Caco-2 (cell line): Measurements from ENCODE around the gene CINP. TPM values are rescaled to one million over a fixed set of nuclear protein-coding genes. Genes with fewer than 3 reads are reported as not detected.

Experiments
- Bru-seq: library from RNA; stranded (reverse); fragments of 400-500 nt; gene quantifications from one replicate; lab custom pipeline; 2021; lab: Mats Ljungman, UMichigan
- BruChase-seq, 2 experiments: library from RNA; stranded (reverse); fragments of 400-500 nt; gene quantifications; one replicate each; lab custom pipeline; 2021; lab: Mats Ljungman, UMichigan
- BruUV-seq: library from RNA; stranded (reverse); fragments of 400-500 nt; replicated peaks from 2 replicates; lab custom pipeline; 2021; lab: Mats Ljungman, UMichigan
- CTCF ChIA-PET: fragments of 300-600 bp; sonication (Branson Sonifier 250); formaldehyde crosslinking; loops from one replicate; lab custom pipeline; 2022; ENCODE audit warnings: antibody characterized with exemption; lab: Charles Lee
- POLR2A ChIA-PET: fragments of 300-600 bp; sonication (Branson Sonifier 250); formaldehyde crosslinking; loops from one replicate; lab custom pipeline; 2022; ENCODE audit warnings: antibody characterized with exemption; lab: Charles Lee
- DNase-seq, 2 experiments: peaks; one replicate each; pipeline versions ENCODE4 v3.0.0 to v3.0.0-alpha.2; 2020 to 2022
- H3K27me3 ChIP-seq: replicated peaks from 2 replicates; pipeline ENCODE4 v1.6.0; 2011; ENCODE audit warnings: low read length; ENCODE audit not compliant: control insufficient read depth, insufficient read depth
- H3K36me3 ChIP-seq: 2 replicates; pipeline ENCODE4 v1.5.1; 2011; ENCODE audit warnings: low read length; ENCODE audit not compliant: control insufficient read depth, insufficient read depth
- H3K4me1 ChIP-seq: fragments of 250-450 bp; sonication (Bioruptor Pico); 2 replicates; pipeline ENCODE4 v1.5.1; 2020; ENCODE audit warnings: mild to moderate bottlenecking
- H3K4me3 ChIP-seq: 2 replicates; pipeline ENCODE4 v1.5.1; 2011; ENCODE audit warnings: low read depth, mild to moderate bottlenecking, control low read depth, low read length
- H3K9me3 ChIP-seq: fragments of 250-450 bp; sonication (Bioruptor Pico); 2 replicates; pipeline ENCODE4 v1.5.1; 2020; ENCODE audit warnings: mild to moderate bottlenecking, moderate library complexity
- H3K27ac Mint-ChIP-seq: one replicate; pipeline ENCODE4 v1.8.0; 2022; ENCODE audit warnings: mixed read lengths; ENCODE audit not compliant: unreplicated experiment
- H3K27me3 Mint-ChIP-seq: one replicate; pipeline ENCODE4 v1.8.0; 2022; ENCODE audit warnings: mixed read lengths; ENCODE audit not compliant: insufficient read depth, unreplicated experiment
- H3K36me3 Mint-ChIP-seq: one replicate; pipeline ENCODE4 v1.8.0; 2022; ENCODE audit warnings: mild to moderate bottlenecking, mixed read lengths; ENCODE audit not compliant: insufficient read depth, unreplicated experiment
- H3K4me1 Mint-ChIP-seq: one replicate; pipeline ENCODE4 v1.8.0; 2022; ENCODE audit warnings: low read depth, mixed read lengths; ENCODE audit not compliant: unreplicated experiment
- H3K4me3 Mint-ChIP-seq: one replicate; pipeline ENCODE4 v1.8.0; 2022; ENCODE audit warnings: mild to moderate bottlenecking, moderate library complexity, mixed read lengths; ENCODE audit not compliant: unreplicated experiment
- H3K9me3 Mint-ChIP-seq: one replicate; pipeline ENCODE4 v1.8.0; 2022; ENCODE audit warnings: mixed read lengths; ENCODE audit not compliant: unreplicated experiment
- CTCF ChIP-seq, 2 experiments: fragments of 200-600 bp in 1 of 2; IDR thresholded peaks; 1 replicate in 1 of 2; 2 replicates in 1 of 2; pipeline versions ENCODE4 v1.5.1 to v1.8.0; 2011 to 2022; ENCODE audit warnings: antibody characterized with exemption in 1 of 2, control low read depth in 1 of 2, inconsistent platforms in 1 of 2, low read depth in 1 of 2, low read length in 1 of 2, mild to moderate bottlenecking in 1 of 2, moderate library complexity in 1 of 2; ENCODE audit not compliant: insufficient read depth in 1 of 2, severe bottlenecking in 1 of 2, unreplicated experiment in 1 of 2
- intact Hi-C: fragments of 100-400 bp; cut with micrococcal nuclease; formaldehyde crosslinking; loops from one replicate; pipeline ENCODE4 v1.10.0; 2022; ENCODE audit not compliant: unreplicated experiment
- long read RNA-seq: library from polyadenylated mRNA; stranded (forward); transcript quantifications from one replicate; pipeline ENCODE4 v2.0.0, GENCODE V29; 2022
- total RNA-seq: library from RNA; stranded (reverse); gene quantifications from 2 replicates; pipeline ENCODE4 v1.2.3, GENCODE V29; 2022

CINP gene
- total RNA-seq (38.9 and 41.5 TPM in 2 replicates), Bru-seq, nascent RNA (percentile 63 among the genes with signal in this experiment), BruChase-seq, experiment 1, labeled RNA remaining after a 2-hour chase (percentile 60 among the genes with signal in this experiment), BruChase-seq, experiment 2, labeled RNA remaining after a 6-hour chase (percentile 67 among the genes with signal in this experiment)
- long read RNA-seq, full-length matches to known transcripts, result 42 of 50 reads
- long read RNA-seq, partial matches to known transcripts, result 3 of 50 reads
- long read RNA-seq, other reads (novel, unspliced or antisense), result 5 of 50 reads

- Mint-ChIP-seq H3K27me3 (no peaks in the 10 kb centered on the region), H3K9me3 (no peaks in the 10 kb centered on the region), H3K27ac (peak within 1 kb of the TSS; percentile 82), H3K4me1 (no peaks in the 10 kb centered on the region), H3K36me3 (peaks cover 12% of the 10 kb centered on the region), H3K4me3 (peak within 1 kb of the TSS; percentile 91)
- TF ChIP-seq CTCF (IDR thresholded peaks at IDR 0.05; ENCODE audit: insufficient read depth in 1 of 2, low read depth in 1 of 2, low read length in 1 of 2, severe bottlenecking in 1 of 2, unreplicated experiment in 1 of 2), result no peak
- Histone ChIP-seq H3K36me3 (no peaks in the 10 kb centered on the region), H3K4me3 (peak within 1 kb of the TSS; percentile 49), H3K4me1 (no peaks in the 10 kb centered on the region), H3K27me3 (no peaks in the 10 kb centered on the region), H3K9me3 (no peaks in the 10 kb centered on the region)
- DNase-seq, result peak; percentile 96
- ChIA-PET POLR2A (interaction anchor here (0.6 to 0.9 kb wide), 3 partner anchors 13 to 277 kb away, joined by 3 to 4 read pairs (median 4); no protein-coding TSS in a partner anchor), CTCF (no interaction called here)
- intact Hi-C loops, result no loop called here
- no TSS peak for BruUV-seq
Measured at GRCh38 chr14:102362545-102363181, at the start of gene CINP, which contains the start of gene TECPR2. CINP (minus strand) TSS chr14:102362890; CDS start chr14:102362851, 39 bp downstream. TECPR2 (plus strand) TSS chr14:102362941; CDS start chr14:102376722, 13,781 bp downstream.

GRCh38 chr14:102408724-102409123 is 46.0 kb upstream of the CINP start:
- Mint-ChIP-seq H3K27ac (no peak overlapping the region), H3K27me3 (no peaks in the 10 kb centered on the region), H3K9me3 (peaks cover under 1% of the 10 kb centered on the region), H3K4me1 (no peaks in the 10 kb centered on the region), H3K36me3 (no peaks in the 10 kb centered on the region), H3K4me3 (no peak overlapping the region)
- ChIA-PET POLR2A (no interaction called here), CTCF (no interaction called here)
- Histone ChIP-seq H3K36me3 (no peaks in the 10 kb centered on the region), H3K4me1 (no peaks in the 10 kb centered on the region), H3K9me3 (no peaks in the 10 kb centered on the region), H3K27me3 (no peaks in the 10 kb centered on the region), H3K4me3 (no peak overlapping the region)
- no TSS peak for BruUV-seq
- intact Hi-C loops, result no loop called here
- TF ChIP-seq CTCF (IDR thresholded peaks at IDR 0.05; ENCODE audit: insufficient read depth in 1 of 2, low read depth in 1 of 2, low read length in 1 of 2, severe bottlenecking in 1 of 2, unreplicated experiment in 1 of 2), result no peak
- DNase-seq, result no peak

GRCh38 chr14:102407258-102407657 is 44.6 kb upstream of the CINP start:
- intact Hi-C loops, result no loop called here
- no peaks in the 10 kb centered on the region for H3K27me3 ChIP-seq
- CTCF ChIA-PET, result no interaction called here
- no peak for DNase-seq
- no peak overlapping the region for H3K4me3 Mint-ChIP-seq
- no peaks in the 10 kb centered on the region for H3K36me3 ChIP-seq
- peaks cover 15% of the 10 kb centered on the region for H3K9me3 Mint-ChIP-seq
- H3K4me1 Mint-ChIP-seq, result no peaks in the 10 kb centered on the region
- BruUV-seq, result no TSS peak
- no peaks in the 10 kb centered on the region for H3K27me3 Mint-ChIP-seq
- H3K9me3 ChIP-seq, result peaks cover 13% of the 10 kb centered on the region
- no peak overlapping the region for H3K4me3 ChIP-seq
- H3K4me1 ChIP-seq, result no peaks in the 10 kb centered on the region
- TF ChIP-seq CTCF (IDR thresholded peaks at IDR 0.05; ENCODE audit: insufficient read depth in 1 of 2, low read depth in 1 of 2, low read length in 1 of 2, severe bottlenecking in 1 of 2, unreplicated experiment in 1 of 2), result no peak
- H3K36me3 Mint-ChIP-seq, result peaks cover 3% of the 10 kb centered on the region
- POLR2A ChIA-PET, result no interaction called here
- no peak overlapping the region for H3K27ac Mint-ChIP-seq
